Liver (tissue), 9 donors: ENCODE data around the gene ZNF629. TPM values are rescaled to one million over a fixed set of nuclear protein-coding genes. Genes with fewer than 3 reads are reported as not detected.
A peak's percentile ranks its signal among the peaks of the same experiment; 100 is the strongest.

Experiments
- DNase-seq: peaks from one replicate; pipeline ENCODE4 v3.0.0-alpha.2; 2017; ENCODE audit warnings: low spot score
- H3K27ac ChIP-seq, 2 donors: one replicate each; pipeline ENCODE4 v1.7.0; 2013; ENCODE audit warnings: inconsistent platforms in 2 of 2, low read length in 2 of 2, control low read depth in 1 of 2, low read depth in 1 of 2, mild to moderate bottlenecking in 1 of 2
- H3K27me3 ChIP-seq, 4 donors: one replicate each; pipeline versions ENCODE4 v1.6.1 to v1.7.0; 2013; ENCODE audit warnings: low read length in 3 of 4, inconsistent platforms in 1 of 4, mild to moderate bottlenecking in 1 of 4, moderate library complexity in 1 of 4; ENCODE audit not compliant: control insufficient read depth in 4 of 4, insufficient read depth in 4 of 4
- H3K36me3 ChIP-seq, 4 donors: one replicate each; pipeline versions ENCODE4 v1.6.1 to v1.7.0; 2013; ENCODE audit warnings: low read length in 3 of 4, mild to moderate bottlenecking in 3 of 4, low read depth in 1 of 4, moderate library complexity in 1 of 4; ENCODE audit not compliant: control insufficient read depth in 4 of 4, insufficient read depth in 3 of 4
- H3K4me1 ChIP-seq, 4 donors: one replicate each; pipeline versions ENCODE4 v1.6.1 to v1.7.0; 2013; ENCODE audit warnings: low read length in 3 of 4, mild to moderate bottlenecking in 3 of 4, moderate library complexity in 1 of 4; ENCODE audit not compliant: control insufficient read depth in 4 of 4, insufficient read depth in 4 of 4
- H3K4me3 ChIP-seq, 3 donors: one replicate each; pipeline versions ENCODE4 v1.6.1 to v1.7.0; 2013; ENCODE audit warnings: low read length in 3 of 3, control low read depth in 1 of 3, low read depth in 1 of 3, mild to moderate bottlenecking in 1 of 3
- H3K9ac ChIP-seq, 2 donors: one replicate each; pipeline ENCODE4 v1.7.0; 2013; ENCODE audit warnings: low read length in 2 of 2, mild to moderate bottlenecking in 2 of 2, moderate library complexity in 2 of 2, control low read depth in 1 of 2, low read depth in 1 of 2
- H3K9me3 ChIP-seq, 4 donors: one replicate each; pipeline versions ENCODE4 v1.6.1 to v1.7.0; 2013; ENCODE audit warnings: low read length in 3 of 4; ENCODE audit not compliant: control insufficient read depth in 4 of 4
- ATF3 ChIP-seq: IDR thresholded peaks from 2 replicates; pipeline ENCODE4 v1.6.1; 2016; ENCODE audit warnings: antibody characterized with exemption
- CTCF ChIP-seq: fragments of 150-350 bp; IDR thresholded peaks from 2 replicates; pipeline ENCODE4 v1.5.1; 2017; ENCODE audit warnings: improper control_type of control experiment, low read depth, low read length; ENCODE audit not compliant: missing input control
- EGR1 ChIP-seq, 2 donors: IDR thresholded peaks; 2 replicates each; pipeline ENCODE4 v1.6.1; 2016 to 2018; ENCODE audit warnings: antibody characterized with exemption in 2 of 2, low read depth in 2 of 2
- FOXA1 ChIP-seq: IDR thresholded peaks from 2 replicates; pipeline ENCODE4 v1.6.1; 2016; ENCODE audit warnings: antibody characterized with exemption
- FOXA2 ChIP-seq: IDR thresholded peaks from 2 replicates; pipeline ENCODE4 v1.6.1; 2016; ENCODE audit warnings: antibody characterized with exemption
- GABPA ChIP-seq, 2 donors: IDR thresholded peaks in 1 of 2; conservative IDR thresholded peaks in 1 of 2; 2 replicates each; pipeline ENCODE4 v1.6.1; 2016; ENCODE audit warnings: antibody characterized with exemption in 2 of 2, mild to moderate bottlenecking in 1 of 2, moderate library complexity in 1 of 2
- HNF4A ChIP-seq, 2 donors: conservative IDR thresholded peaks; 2 replicates each; pipeline ENCODE4 v1.6.1; 2016; ENCODE audit warnings: antibody characterized with exemption in 2 of 2, mild to moderate bottlenecking in 2 of 2
- HNF4G ChIP-seq: IDR thresholded peaks from 2 replicates; pipeline ENCODE4 v1.6.1; 2016; ENCODE audit warnings: antibody characterized with exemption
- JUND ChIP-seq, 2 donors: IDR thresholded peaks; 2 replicates each; pipeline ENCODE4 v1.6.1; 2016; ENCODE audit warnings: antibody characterized with exemption in 2 of 2
- MAX ChIP-seq: IDR thresholded peaks from 2 replicates; pipeline ENCODE4 v1.6.1; 2016; ENCODE audit warnings: antibody characterized with exemption
- NR2F2 ChIP-seq: IDR thresholded peaks from 2 replicates; pipeline ENCODE4 v1.6.1; 2016; ENCODE audit warnings: antibody characterized with exemption
- RAD21 ChIP-seq, 2 donors: IDR thresholded peaks; 2 replicates each; pipeline ENCODE4 v1.6.1; 2016; ENCODE audit warnings: antibody characterized with exemption in 2 of 2, mild to moderate bottlenecking in 2 of 2
- REST ChIP-seq: IDR thresholded peaks from 2 replicates; pipeline ENCODE4 v1.6.1; 2016; ENCODE audit warnings: antibody characterized with exemption, mild to moderate bottlenecking
- RXRA ChIP-seq, 2 donors: IDR thresholded peaks; 2 replicates each; pipeline ENCODE4 v1.6.1; 2017 to 2018; ENCODE audit warnings: antibody characterized with exemption in 2 of 2, mild to moderate bottlenecking in 1 of 2
- SP1 ChIP-seq: IDR thresholded peaks from 2 replicates; pipeline ENCODE4 v1.6.1; 2018; ENCODE audit warnings: antibody characterized with exemption, mild to moderate bottlenecking
- TAF1 ChIP-seq: conservative IDR thresholded peaks from 2 replicates; pipeline ENCODE4 v1.6.1; 2016; ENCODE audit warnings: antibody characterized with exemption, mild to moderate bottlenecking
- YY1 ChIP-seq: IDR thresholded peaks from 2 replicates; pipeline ENCODE4 v1.6.1; 2016; ENCODE audit warnings: antibody characterized with exemption, mild to moderate bottlenecking
- ZBTB33 ChIP-seq: IDR thresholded peaks from 2 replicates; pipeline ENCODE4 v1.6.1; 2016; ENCODE audit warnings: antibody characterized with exemption
- WGBS: extraction: QIAGEN DNeasy Blood & Tissue Kit; methylation state at CpG from one replicate; pipeline ENCODE4 v1.1.7; 2013; 5-methylcytosine and 5-hydroxymethylcytosine counted together
- polyA plus RNA-seq, 2 donors: library from polyadenylated mRNA; stranded (reverse) in 1 of 2; unstranded in 1 of 2; fragments of 200-250 nt in 1 of 2; fragments of >200 nt in 1 of 2; fragmentation: Nextera tagmentation in 1 of 2; extraction: Ambion mirVana in 1 of 2; gene quantifications; one replicate each; pipeline versions ENCODE4 v1.2.1 to v1.2.3, GENCODE V29; 2013 to 2015
- total RNA-seq, 2 donors: library from RNA; depleted of rRNA; stranded (reverse); fragments of >200 nt; gene quantifications; one replicate each; pipeline ENCODE4 v1.2.3, GENCODE V29; 2014
- donor health status: healthy.
- donor health status: healthy.
- donor health status: healthy.
- donor health status: healthy.
- donor health status: healthy.

ZNF629 gene
- total and polyA plus RNA-seq, 4 donors, result 0.86 to 4.2 (median 3.4) TPM

GRCh38 chr16:30766206-30766932 is 20.6 kb downstream of the ZNF629 start:
- H3K9me3 ChIP-seq, result no peaks in the 10 kb centered on the region
- peak; percentile 79 for DNase-seq
- H3K4me1 ChIP-seq, result peaks cover 3 to 24% (median 18%) of the 10 kb centered on the region in 4 donors
- H3K27ac ChIP-seq, result no peak overlapping the region
- WGBS, result 94% methylated on average over 29 of the region's 29 CpGs
- H3K27me3 ChIP-seq, result no peaks in the 10 kb centered on the region
- no peak for TF ChIP-seq NR2F2
- TF ChIP-seq RAD21 (IDR thresholded peaks at IDR 0.05), result no peak
- TF ChIP-seq FOXA1, result no peak
- H3K4me3 ChIP-seq, result no peak overlapping the region
- H3K9ac ChIP-seq, result no peak overlapping the region
- peaks cover 35 to 76% (median 61%) of the 10 kb centered on the region in 4 donors for H3K36me3 ChIP-seq

GRCh38 chr16:30764816-30765465 is 22.1 kb downstream of the ZNF629 start:
- Histone ChIP-seq H3K9me3 (no peaks in the 10 kb centered on the region), H3K36me3 (peaks cover 35 to 65% (median 56%) of the 10 kb centered on the region in 4 donors), H3K27ac (no peak overlapping the region), H3K4me1 (peaks cover 4 to 29% (median 24%) of the 10 kb centered on the region in 4 donors), H3K27me3 (no peaks in the 10 kb centered on the region), H3K9ac (no peak overlapping the region), H3K4me3 (no peak overlapping the region)
- WGBS, result 97% methylated on average over 12 of the region's 12 CpGs
- DNase-seq, result no peak
- no peak for TF ChIP-seq RAD21 (IDR thresholded peaks at IDR 0.05)
- no peak for TF ChIP-seq MAX
- no peak for TF ChIP-seq ZBTB33
- TF ChIP-seq ATF3, result no peak
- TF ChIP-seq HNF4A (conservative IDR thresholded peaks at IDR 0.05), result no peak
- TF ChIP-seq SP1, result no peak
- TF ChIP-seq YY1, result no peak
- no peak for TF ChIP-seq JUND (IDR thresholded peaks at IDR 0.05)
- no peak for TF ChIP-seq CTCF
- TF ChIP-seq FOXA1, result no peak
- TF ChIP-seq REST, result no peak
- TF ChIP-seq NR2F2, result no peak
- no peak for TF ChIP-seq TAF1
- no peak for TF ChIP-seq RXRA (IDR thresholded peaks at IDR 0.05)
- TF ChIP-seq HNF4G, result no peak
- no peak for TF ChIP-seq FOXA2
- no peak for TF ChIP-seq GABPA (IDR thresholded peaks at IDR 0.05 in 1 of 2, conservative IDR thresholded peaks at IDR 0.05 in 1 of 2)
- no peak for TF ChIP-seq EGR1 (IDR thresholded peaks at IDR 0.05; ENCODE audit: low read depth in 2 of 2)
